ENCODE measurements around the gene KLF11. TPM values are rescaled to one million over a fixed set of nuclear protein-coding genes. Genes with fewer than 3 reads are reported as not detected.
"Not testable (repeated sequence)": the region's sequence is repeated elsewhere in the genome, so short reads cannot be mapped to it uniquely, and the experiment has no call there.

KLF11 gene
- total RNA-seq, 4 donors from 2014 or later: 42.5 to 86.1 (median 61.2) TPM

GRCh38 chr2:10028988-10029874 is 14.1 kb upstream of the KLF11 start:
- H3K4me3 ChIP-seq (ENCODE audit: low read depth, poor library complexity, severe bottlenecking): no peak overlapping the region
- WGBS, 2 donors: 29 to 31% methylated on average over 20 to 21 of the region's 26 CpGs
- peak; percentile 75 to 93 for DNase-seq (ENCODE audit: low spot score in 2 of 2)
- no peak for TF ChIP-seq POLR2A (IDR thresholded peaks at IDR 0.05)
- no peak for TF ChIP-seq CTCF (IDR thresholded peaks at IDR 0.05)
- intact Hi-C loops (cut with DNase I; ENCODE audit: low total_unique reads): no loop called here

GRCh38 chr2:10029875-10030223 is 13.5 kb upstream of the KLF11 start:
- intact Hi-C loops (cut with DNase I; ENCODE audit: low total_unique reads): no loop called here
- no peak for DNase-seq (ENCODE audit: low spot score in 2 of 2)
- no peak overlapping the region for H3K4me3 ChIP-seq (ENCODE audit: low read depth, poor library complexity, severe bottlenecking)
- TF ChIP-seq POLR2A (IDR thresholded peaks at IDR 0.05) (no peak), CTCF (IDR thresholded peaks at IDR 0.05) (no peak)
- 44 to 50% methylated on average over 7 of the region's 7 CpGs for WGBS, 2 donors

GRCh38 chr2:10030311-10030736 is 13.0 kb upstream of the KLF11 start:
- no peak overlapping the region for H3K4me3 ChIP-seq (ENCODE audit: low read depth, poor library complexity, severe bottlenecking)
- no peak for DNase-seq (ENCODE audit: low spot score in 2 of 2)
- intact Hi-C loops (cut with DNase I; ENCODE audit: low total_unique reads): no loop called here
- TF ChIP-seq POLR2A (IDR thresholded peaks at IDR 0.05): no peak
- TF ChIP-seq CTCF (IDR thresholded peaks at IDR 0.05): no peak
- 23 to 28% methylated on average over 9 of the region's 9 CpGs for WGBS, 2 donors

GRCh38 chr2:10030798-10031197 is 12.6 kb upstream of the KLF11 start:
- DNase-seq (ENCODE audit: low spot score in 2 of 2); H3K4me3 ChIP-seq (ENCODE audit: low read depth, poor library complexity, severe bottlenecking); intact Hi-C loops (cut with DNase I; ENCODE audit: low total_unique reads): not testable (repeated sequence)
- 84% methylated on average over 8 of the region's 8 CpGs for WGBS, 2 donors

GRCh38 chr2:10031886-10032745 is 11.2 kb upstream of the KLF11 start:
- intact Hi-C loops (cut with DNase I; ENCODE audit: low total_unique reads): no loop called here
- DNase-seq (ENCODE audit: low spot score in 2 of 2): no peak
- TF ChIP-seq CTCF (IDR thresholded peaks at IDR 0.05): no peak
- no peak for TF ChIP-seq POLR2A (IDR thresholded peaks at IDR 0.05)
- no peak overlapping the region for H3K4me3 ChIP-seq (ENCODE audit: low read depth, poor library complexity, severe bottlenecking)
- WGBS, 2 donors: 85 to 91% methylated on average over 19 to 20 of the region's 20 CpGs

- no peak for DNase-seq (ENCODE audit: low spot score in 2 of 2)
- no peak overlapping the region for H3K4me3 ChIP-seq (ENCODE audit: low read depth, poor library complexity, severe bottlenecking)
- WGBS, 2 donors: 98% methylated on average over 7 of the region's 7 CpGs
- TF ChIP-seq CTCF (IDR thresholded peaks at IDR 0.05) (no peak), POLR2A (IDR thresholded peaks at IDR 0.05) (no peak)
- intact Hi-C loops (cut with DNase I; ENCODE audit: low total_unique reads): no loop called here
Observed at GRCh38 chr2:10032746-10033105, 10.6 kb upstream of the KLF11 start.

Data from lower leg skin (tissue), 4 donors.